DMS53 treated with DMSO at 0.1 percent for 48 hours (cell line): ENCODE data around the gene AFTPH.
"Not testable (repeated sequence)": the region's sequence is repeated elsewhere in the genome, so short reads cannot be mapped to it uniquely, and the experiment has no call there.

Experiments
- DNase-seq: peaks from one replicate; lab custom pipeline; 2025; ENCODE audit not compliant: unreplicated experiment; lab: John Stamatoyannopoulos, UW

The AFTPH gene

DNA sequence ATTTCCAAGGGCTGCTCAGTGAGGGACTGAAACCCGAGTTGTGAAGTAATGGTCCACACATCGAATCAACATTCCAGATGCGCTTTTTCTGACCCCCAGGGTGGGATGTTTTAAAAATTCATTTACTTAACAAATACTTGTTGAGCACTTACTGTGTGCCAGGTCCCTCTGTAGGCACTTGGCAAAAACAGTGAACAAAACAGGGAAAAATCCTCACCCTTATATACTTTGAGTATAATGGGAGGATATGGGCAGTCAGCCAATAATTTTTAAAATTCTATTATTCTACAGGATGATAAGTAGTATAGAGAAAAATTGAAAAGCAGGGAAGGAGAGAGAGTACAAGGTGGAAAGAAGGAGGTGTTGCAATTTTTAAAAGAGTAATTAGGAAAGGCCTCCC, 31.3 kb upstream of the AFTPH start:
- no peak for DNase-seq

DNA sequence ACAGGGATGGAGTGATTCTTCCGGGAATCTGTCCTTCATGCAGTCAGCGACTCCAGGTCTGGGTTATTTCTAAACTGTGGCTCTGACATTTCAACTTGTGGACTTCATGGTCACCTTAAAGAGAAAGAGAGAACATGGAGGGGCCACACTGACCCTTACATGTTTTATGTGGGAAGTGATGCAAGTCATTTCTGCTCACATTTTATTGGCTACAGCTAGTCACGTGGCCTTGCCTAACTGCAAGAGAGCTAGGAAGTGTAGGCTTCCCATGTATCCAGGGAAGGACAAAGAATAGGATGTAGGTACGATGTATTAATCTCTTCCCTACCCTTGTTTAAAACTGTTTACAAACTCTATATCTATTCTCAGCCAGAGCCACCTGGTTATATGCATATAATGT, 30.3 kb upstream of the AFTPH start:
- DNase-seq: no peak

DNA sequence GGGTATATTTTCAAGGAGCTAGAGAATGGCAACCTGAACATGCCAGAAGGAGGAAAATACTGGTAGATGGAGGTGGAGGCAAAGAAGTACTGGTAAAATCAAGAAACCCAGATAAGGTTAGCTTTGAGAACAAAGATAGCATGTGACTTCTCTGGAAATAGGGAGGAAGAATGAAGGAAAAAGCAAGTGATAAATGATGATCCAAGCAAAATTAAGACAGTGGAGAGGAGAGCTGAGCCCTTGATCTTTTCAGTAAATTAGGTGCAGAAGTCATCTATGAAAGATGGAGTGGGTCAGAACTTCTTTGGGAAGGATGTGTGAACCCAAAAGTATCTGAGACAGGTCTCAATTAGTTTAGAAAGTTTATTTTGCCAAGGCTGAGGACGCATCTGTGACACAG, 25.7 kb upstream of the AFTPH start:
- no peak for DNase-seq

DNA sequence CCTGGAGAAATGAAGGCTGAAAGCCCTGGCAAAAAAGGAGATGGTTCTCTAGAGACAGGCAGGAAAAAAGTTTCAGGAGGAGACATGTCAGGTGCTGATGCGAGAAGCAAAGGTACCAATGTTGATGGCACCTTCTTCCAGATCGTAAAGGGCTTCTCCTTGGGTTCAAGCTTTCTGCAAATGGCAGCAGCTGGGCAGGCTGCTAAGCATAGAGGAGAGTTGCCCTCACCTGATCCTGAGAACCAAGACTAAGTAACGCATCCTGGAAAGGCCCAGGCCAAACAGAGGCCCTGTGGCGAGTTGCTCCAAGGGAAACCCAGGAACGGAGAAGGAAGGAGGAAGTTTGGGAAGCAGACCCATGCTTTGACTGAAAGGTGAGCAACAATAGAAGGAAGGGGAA, 23.6 kb upstream of the AFTPH start:
- no peak for DNase-seq

DNA sequence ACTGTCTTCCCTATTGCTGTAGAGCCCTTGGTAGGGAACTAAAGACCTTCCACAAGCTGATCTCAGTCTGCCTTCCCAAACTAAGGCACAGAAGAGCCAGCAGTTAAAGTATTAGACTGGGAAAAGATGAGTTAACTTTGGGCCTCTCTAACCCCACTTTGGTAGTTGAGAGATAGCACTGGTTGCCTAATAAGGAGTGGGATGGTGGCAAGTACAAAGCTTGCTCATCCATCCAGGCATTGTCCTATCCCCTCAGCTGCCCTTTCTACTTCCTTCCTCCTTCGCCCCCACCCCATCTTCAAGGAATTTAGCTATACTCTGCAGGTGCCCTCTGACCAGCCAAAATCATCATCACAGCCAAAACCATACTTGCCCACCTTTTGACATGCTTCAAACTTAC, 22.2 kb upstream of the AFTPH start:
- no peak for DNase-seq

DNA sequence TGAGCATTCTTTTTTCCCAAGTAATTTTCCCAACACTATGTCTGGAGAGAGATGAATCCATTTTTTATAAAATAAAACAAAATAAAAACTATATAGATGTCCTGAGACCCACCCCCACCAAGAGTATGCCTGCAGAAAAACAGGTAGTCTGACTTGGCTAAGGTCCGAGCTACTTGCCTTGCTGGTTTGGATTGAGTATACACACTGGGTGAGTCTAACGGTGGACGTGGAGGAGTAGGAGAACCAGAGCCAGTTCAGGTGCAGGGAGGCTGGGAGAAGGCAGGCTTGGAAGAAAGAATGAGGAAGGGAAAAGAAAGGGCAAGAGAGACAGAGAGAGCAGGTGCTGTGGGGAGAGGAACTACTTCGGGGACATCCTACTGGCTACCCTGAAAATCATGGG, 21.3 kb upstream of the AFTPH start:
- no peak for DNase-seq

DNA sequence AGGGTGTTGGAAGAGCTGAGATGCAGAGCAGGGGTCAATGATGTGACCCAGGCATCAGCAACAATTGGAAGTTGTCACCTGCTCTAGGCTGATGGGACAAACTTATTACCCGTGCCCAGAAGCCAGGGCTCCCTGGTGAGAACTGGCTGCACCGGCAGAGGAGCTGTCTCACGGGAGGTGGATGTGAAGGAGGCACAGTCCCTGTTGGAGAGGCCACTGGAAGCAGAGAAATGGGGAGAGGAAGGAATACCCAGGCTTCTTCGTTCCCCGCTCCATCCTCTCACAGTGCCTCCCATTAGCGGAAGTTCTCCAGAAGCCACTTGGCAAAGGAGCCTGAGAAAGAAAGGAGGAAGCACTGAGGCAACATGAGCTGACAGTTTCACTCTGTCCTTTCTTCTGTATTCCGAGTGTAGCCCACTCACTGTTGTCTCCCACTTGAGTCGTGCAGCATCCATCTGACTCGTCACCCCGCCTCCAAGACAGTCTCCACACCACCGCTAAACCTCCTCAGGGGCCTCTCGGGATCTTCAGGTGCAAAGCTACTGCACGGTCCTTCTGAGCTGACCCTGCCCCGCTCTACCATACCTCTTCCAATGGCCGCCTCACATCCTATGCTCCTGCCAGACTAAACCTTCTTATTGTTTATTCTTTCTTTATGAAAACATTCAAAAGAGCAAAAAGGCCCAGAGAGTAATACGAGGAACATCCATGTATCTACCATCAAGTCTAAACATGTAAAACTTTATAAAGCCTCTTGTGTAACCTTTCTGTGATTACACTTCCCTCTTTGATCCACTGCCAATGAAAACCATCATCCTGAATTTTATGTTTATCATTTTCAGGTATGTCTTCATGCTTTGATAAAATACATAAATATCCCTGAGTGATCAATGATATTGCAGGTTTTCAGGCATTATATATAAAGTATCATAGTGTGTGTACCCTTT, 19.1 kb upstream of the AFTPH start:
- no peak for DNase-seq

DNA sequence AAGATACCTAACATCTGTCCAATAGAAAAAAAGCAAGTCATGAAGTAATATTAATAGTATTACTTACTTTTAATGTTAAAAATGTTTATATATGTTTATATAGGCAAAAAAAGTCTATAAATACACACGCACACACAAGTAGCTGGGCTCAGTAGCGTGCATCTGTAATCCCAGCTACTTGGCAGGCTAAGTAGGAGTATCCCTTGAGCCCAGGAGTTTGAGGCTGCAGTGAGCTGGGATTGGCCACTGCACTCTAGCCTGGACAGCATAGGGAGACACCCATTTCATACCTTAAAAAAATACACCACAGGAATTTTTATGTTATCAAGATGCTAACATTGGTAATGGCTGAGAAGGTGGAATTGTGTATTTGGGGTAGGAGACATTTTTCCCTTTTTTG, 17.4 kb upstream of the AFTPH start:
- no peak for DNase-seq

DNA sequence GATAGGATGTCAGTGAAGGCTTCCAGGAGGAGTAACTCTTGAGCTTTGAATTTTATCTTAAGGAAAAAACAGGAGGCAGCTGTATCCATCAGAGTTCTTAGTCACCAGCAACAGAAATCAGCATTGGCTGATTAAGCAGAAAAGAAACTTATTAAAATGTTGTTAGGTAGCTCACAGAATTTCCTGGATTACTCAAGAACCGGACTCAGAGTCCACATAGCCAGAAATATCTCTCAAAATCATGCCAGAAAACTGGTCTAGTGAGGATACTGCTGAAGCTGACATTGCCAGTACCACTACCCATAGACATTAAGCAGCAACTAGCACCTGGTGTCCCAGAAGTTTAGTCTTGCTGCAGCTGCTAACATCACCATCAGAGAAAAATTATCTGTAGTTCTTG, 10.1 kb upstream of the AFTPH start:
- no peak for DNase-seq

DNA sequence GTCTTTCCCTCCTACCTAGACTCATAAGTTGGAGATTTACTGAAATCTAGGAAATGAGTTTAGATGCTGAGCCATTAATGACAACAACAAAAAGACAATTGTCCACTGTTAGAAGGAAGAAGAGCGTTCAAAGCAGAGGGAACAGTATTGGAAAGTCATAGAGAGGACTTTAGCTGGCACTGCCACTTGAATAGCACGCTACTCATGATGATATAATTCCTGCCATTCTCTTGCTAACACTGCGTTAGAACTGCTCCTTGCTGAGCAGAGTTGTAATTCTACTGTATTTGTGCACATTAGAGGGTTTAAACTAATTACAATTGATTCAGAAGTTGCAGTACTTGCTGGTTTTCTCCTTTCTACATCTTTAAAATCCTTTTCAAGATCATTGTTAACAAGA, 9.0 kb upstream of the AFTPH start:
- DNase-seq: no peak

DNA sequence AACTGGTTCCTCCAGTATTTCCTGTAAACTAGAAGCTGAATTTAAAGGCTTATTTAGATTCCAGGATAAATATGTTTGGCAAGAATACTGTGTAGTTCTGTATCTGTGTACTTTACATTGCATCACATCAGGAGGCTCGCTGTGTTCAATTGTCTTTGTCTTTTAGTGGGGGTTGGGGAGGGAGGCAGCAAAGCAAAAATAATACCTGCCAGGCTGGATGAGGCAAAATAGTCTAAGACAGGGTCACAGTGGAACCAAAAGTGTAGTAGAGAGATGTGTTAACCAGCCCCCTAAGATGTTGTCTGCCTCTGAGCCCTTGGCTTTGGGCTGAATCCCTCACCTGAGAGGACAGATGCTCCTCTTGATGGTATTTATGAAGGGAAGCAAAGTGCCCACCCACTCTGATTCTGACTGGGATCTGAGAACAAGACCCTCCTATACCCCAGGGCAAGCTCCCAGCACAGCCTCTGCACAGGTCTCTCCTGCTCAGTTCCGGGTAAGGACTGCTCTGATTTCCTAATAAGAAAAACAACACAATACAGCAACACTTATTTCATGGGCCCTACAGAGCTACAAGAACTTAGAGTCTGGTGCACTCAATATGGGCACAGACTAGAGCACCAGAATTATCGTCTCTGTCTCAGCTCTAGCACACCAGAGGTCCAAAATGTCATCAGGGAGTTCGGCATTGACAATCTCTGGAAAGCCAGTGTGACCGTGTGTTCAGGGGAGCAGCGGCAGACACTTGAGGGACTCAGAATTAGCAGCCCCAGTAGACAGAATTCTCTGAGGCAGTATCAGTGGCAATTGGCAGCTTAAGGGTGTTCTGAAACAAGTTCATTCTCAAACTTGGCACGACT, 7.2 kb upstream of the AFTPH start:
- no peak for DNase-seq

DNA sequence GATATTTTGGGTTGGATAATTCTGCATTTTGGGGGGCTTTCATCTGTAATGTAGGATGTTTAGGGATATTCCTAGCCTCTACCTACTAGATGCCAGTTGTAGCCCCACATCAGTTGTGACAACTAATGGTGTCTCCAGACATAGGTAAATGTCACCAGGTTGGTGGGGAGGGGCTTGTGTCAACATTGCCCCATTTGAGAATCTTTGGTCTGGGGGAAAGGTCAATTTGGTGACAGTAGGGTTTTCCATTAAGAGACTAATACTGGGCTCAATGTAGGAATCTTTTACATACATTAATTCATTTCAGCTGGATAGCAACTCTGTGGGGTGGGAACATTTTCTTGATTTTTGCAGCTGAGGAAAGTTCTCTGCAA, 6.6 kb upstream of the AFTPH start:
- DNase-seq: no peak

DNA sequence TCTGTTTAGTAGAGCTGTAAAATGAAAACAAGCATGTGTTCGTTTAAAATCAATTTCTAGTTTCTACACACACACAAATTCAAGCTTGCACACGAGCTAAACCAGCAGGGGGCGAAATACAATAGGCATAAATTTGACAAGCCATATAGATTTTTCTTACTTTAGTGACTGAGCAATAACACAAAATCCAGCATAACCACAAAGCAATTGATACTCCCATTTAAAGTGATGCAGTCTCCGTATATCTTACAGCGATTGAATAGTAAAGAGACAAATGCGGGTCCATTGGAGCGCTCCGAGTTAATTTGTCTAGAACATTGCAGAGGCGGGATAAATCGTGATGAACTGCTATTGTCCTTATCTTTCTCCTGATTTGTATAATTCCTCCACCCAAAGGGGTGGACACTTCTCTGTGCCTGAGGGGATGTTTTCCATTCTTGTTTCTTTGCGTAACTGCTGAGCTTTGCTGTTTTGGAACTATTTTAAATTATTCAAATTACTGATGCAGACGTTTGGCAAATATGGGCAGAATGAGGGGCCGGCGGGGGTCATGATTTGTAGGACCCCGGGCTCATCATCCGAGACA, 1.2 kb upstream of the AFTPH start:
- DNase-seq: peak; percentile 88

DNA sequence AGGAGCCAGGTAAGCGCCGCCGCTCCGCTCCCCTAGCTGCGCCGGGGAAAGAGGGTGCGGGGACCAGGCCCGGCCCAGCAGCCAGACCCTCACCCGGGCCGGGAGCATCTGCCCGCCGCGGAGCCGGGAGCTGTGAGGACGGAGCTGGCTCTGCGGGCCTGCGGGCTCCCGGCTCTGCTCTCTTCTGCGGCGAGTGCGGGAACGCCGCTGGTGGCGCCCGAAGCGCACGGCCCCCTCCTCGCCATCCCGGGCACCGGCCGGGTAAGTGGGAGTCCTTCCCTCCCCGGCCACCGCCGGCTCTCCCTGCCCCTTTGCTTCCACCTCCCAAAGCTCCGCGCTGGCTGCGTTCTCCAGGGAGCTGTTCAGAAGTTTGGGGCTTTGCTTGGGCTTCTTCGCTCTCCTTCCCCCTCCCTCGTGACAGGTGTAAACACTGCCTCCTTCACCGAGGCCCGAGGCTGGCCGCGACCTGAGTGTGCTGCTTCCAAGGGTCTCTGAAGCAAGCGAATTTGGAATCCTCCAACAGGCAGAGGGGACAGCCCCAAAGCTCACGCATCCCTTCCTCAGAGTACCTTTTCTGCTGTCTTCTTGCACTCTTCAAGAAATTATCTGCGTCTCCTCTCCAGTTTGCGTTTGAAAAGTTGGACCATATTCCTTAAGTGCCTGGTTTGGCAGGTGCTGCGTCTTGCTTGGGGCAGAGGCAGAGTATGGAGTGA, 632 bp downstream of the AFTPH start:
- peak; percentile 20 for DNase-seq

DNA sequence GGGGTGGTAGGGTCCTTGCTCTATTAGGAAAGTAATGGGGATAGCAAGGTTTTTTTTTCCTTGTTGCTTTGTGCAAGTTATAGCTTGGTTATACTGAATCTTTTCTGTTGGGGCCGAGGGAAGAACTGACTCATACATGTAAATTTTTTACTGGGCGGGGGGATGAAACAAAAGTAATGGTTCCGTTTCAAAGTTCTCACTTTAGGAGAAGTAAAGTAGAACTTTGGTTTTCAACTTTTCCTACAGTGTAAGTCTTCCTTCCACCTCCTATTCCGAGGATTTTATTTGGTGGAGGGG, 1.1 kb downstream of the AFTPH start:
- DNase-seq: no peak

DNA sequence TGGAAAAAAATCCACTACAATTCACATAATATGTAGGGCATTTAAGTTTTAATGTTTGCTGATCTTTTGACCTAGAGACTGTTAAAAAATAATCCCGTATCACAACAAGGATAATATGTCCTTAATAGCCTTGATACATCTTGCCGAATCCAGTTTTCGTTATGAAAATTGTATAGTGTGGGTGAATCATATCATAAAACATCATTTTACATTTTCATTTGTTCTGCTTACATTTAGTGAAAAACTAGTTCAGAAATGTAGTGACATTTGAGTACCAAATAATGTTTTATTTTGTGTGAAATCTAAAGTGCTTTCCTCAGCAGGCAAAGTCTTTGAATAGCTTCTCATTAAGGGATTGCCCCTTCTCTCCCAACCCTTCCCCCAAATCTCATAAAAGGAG, 1.9 kb downstream of the AFTPH start:
- DNase-seq: no peak

DNA sequence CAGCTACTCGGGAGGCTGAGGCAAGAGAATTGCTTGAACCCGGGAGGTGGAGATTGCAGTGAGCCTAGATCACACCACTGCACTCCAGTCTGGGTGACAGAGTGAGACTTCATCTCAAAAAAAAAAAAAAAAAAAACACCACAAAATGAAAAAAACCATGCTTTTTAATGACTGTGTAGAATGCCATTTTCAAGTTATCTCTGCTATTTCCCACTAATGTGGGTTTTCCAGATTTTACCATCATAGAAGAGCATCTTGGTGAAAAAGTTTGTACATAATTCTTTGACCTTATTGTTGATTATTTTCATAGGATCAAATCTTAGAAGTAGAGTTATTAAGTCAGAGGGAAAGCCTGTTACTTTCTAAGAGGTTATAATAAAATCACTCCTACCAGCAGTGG, 6.8 kb downstream of the AFTPH start:
- DNase-seq: not testable (repeated sequence)

DNA sequence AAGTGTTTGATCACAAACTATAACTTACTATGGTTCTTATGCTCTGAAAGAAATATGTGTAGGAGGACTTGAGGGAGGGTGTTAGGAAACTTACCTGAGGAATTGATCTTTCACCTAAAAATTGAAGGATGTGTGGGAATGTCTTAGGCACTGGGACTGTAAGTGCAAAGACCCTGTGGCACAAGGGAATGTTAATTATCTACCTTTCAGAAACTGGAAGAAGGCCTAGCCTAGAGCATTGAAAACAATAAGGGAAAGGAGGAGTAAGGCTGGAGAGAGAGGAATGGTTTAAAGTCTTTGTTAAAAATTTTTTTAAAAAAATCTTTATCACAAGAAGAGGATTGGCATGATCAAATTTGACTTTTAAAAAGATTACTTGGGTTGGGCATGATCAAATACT, 7.9 kb downstream of the AFTPH start:
- DNase-seq: no peak

DNA sequence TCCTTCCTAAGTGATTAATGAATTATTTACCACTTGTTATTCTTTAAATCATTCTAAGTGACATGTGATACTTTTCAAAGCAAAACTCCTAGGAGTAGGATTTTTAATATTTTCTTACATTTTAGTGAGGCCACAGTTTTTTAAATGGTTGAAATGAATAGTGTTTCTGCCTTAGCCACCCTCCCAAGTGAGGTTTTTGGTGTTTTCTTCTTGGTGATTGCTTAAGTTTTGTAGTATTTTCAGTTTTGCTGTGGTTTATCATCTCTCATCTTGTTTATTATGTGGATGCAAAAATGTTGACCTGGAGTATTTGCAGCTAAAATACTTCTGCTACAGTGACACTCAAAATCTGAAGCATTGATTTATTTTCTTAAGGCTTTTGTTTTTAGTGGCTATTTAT, 9.8 kb downstream of the AFTPH start:
- DNase-seq: no peak

DNA sequence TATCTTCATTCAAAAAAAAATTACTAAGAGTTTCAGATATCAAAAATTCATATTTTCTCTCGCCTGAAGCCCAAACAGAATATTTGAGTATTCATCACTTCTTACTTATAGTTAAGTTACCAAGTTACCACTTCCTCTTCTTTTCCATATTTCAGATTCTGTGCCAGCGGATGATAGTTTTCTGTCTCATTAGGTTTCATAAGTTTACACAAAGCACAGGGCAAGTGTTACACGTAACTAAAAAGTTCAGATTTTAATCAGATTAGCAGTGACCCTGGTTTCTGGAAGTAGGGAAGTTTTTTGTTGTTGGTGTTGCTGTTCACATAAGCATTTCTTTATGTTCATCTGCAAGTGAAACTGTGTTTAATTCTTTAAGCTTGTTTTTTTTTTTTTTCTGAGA, 10.2 kb downstream of the AFTPH start:
- DNase-seq: no peak

DNA sequence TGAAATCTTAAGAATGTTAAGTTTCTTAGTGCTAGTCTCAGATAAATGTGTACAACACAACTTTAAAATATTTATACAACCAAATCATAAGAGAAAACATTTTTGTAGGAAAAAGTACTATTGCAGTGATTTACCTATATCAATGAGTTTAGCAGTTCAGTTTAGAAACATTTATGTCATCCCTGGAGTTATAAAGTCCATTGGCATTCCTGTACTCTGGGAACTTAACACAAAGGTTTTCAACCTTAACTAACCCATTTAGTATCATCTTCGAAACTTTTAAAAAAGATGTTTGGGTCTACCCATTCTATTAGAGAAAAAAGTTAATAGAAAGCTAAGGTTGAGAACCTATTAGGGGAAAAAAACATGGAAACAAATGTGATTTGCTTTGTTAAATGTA, 10.9 kb downstream of the AFTPH start:
- no peak for DNase-seq
